G401.6 (cell line): ENCODE measurements around the gene CARMIL1.
A peak's percentile ranks its signal among the peaks of the same experiment; 100 is the strongest.

Source experiments
- FAIRE-seq: peaks from 2 replicates; lab custom pipeline; 2012; peaks lifted over from hg19 to GRCh38; lab: Jason Lieb, UNC

The CARMIL1 gene

GRCh38 chr6:25278914-25279747 lies at the start of gene CARMIL1:
TSS of gene CARMIL1 (plus strand) at chr6:25279374. CDS start at chr6:25279796, 422 bp downstream.
- no peak for FAIRE-seq

GRCh38 chr6:25229671-25230321 lies 49.4 kb upstream of the CARMIL1 start:
- no peak for FAIRE-seq

- no peak for FAIRE-seq
Observed at GRCh38 chr6:25232479-25232878, 46.7 kb upstream of the CARMIL1 start.

- no peak for FAIRE-seq
Observed at GRCh38 chr6:25233226-25233625, 45.9 kb upstream of the CARMIL1 start.

- no peak for FAIRE-seq
Observed at GRCh38 chr6:25237579-25237978, 41.6 kb upstream of the CARMIL1 start.

GRCh38 chr6:25239059-25239458 lies 40.1 kb upstream of the CARMIL1 start:
- no peak for FAIRE-seq

GRCh38 chr6:25239498-25239897 lies 39.7 kb upstream of the CARMIL1 start:
- FAIRE-seq, result no peak

- FAIRE-seq, result no peak
Observed at GRCh38 chr6:25242567-25242966, 36.6 kb upstream of the CARMIL1 start.

- no peak for FAIRE-seq
Observed at GRCh38 chr6:25244865-25245264, 34.3 kb upstream of the CARMIL1 start.

GRCh38 chr6:25248123-25248522 lies 31.1 kb upstream of the CARMIL1 start:
- no peak for FAIRE-seq

GRCh38 chr6:25249133-25249532 lies 30.0 kb upstream of the CARMIL1 start:
- peak; percentile 84 for FAIRE-seq

GRCh38 chr6:25250878-25251277 lies 28.3 kb upstream of the CARMIL1 start:
- FAIRE-seq, result no peak

GRCh38 chr6:25251426-25251825 lies 27.7 kb upstream of the CARMIL1 start:
- FAIRE-seq, result no peak

GRCh38 chr6:25253351-25253750 lies 25.8 kb upstream of the CARMIL1 start:
- no peak for FAIRE-seq

- no peak for FAIRE-seq
Observed at GRCh38 chr6:25254671-25255070, 24.5 kb upstream of the CARMIL1 start.

- FAIRE-seq, result no peak
Observed at GRCh38 chr6:25257686-25258348, 21.4 kb upstream of the CARMIL1 start.

- no peak for FAIRE-seq
Observed at GRCh38 chr6:25259756-25260155, 19.4 kb upstream of the CARMIL1 start.

GRCh38 chr6:25263657-25264056 lies 15.5 kb upstream of the CARMIL1 start:
- no peak for FAIRE-seq

- FAIRE-seq, result no peak
Observed at GRCh38 chr6:25266456-25267100, 12.6 kb upstream of the CARMIL1 start.

GRCh38 chr6:25267662-25268061 lies 11.5 kb upstream of the CARMIL1 start:
- no peak for FAIRE-seq

GRCh38 chr6:25270559-25270958 lies 8.6 kb upstream of the CARMIL1 start:
- FAIRE-seq, result no peak

GRCh38 chr6:25275436-25275835 lies 3.7 kb upstream of the CARMIL1 start:
- FAIRE-seq, result no peak

- FAIRE-seq, result no peak
Observed at GRCh38 chr6:25277386-25277785, 1.8 kb upstream of the CARMIL1 start.
